Rectal smooth muscle tissue (tissue), 1 donor: ENCODE data around the gene HOXA10.
A peak's percentile ranks its signal among the peaks of the same experiment; 100 is the strongest.

Experiments used
- H3K27ac ChIP-seq: one replicate; pipeline ENCODE4 v1.7.0; 2013; ENCODE audit warnings: low read depth, low read length, inconsistent platforms
- H3K27me3 ChIP-seq: one replicate; pipeline ENCODE4 v1.7.0; 2013; ENCODE audit warnings: low read length; ENCODE audit not compliant: control insufficient read depth, insufficient read depth
- H3K36me3 ChIP-seq: one replicate; pipeline ENCODE4 v1.7.0; 2013; ENCODE audit warnings: low read length; ENCODE audit not compliant: control insufficient read depth, insufficient read depth
- H3K4me1 ChIP-seq: one replicate; pipeline ENCODE4 v1.7.0; 2013; ENCODE audit warnings: low read length; ENCODE audit not compliant: control insufficient read depth, insufficient read depth
- H3K4me3 ChIP-seq: one replicate; pipeline ENCODE4 v1.7.0; 2013; ENCODE audit warnings: low read length
- H3K9ac ChIP-seq: one replicate; pipeline ENCODE4 v1.7.0; 2013; ENCODE audit warnings: low read length

The HOXA10 gene

GRCh38 chr7:27173956-27174873, at the start of gene HOXA10:
Gene HOXA10 (minus strand): TSS chr7:27174320. CDS start chr7:27174306, 14 bp downstream.
- peak within 1 kb of the TSS; percentile 96 for H3K27ac ChIP-seq
- peaks cover 5% of the 10 kb centered on the region for H3K4me1 ChIP-seq

GRCh38 chr7:27221201-27221797, 47.2 kb upstream of the HOXA10 start:
- Histone ChIP-seq H3K9ac (no peak overlapping the region), H3K27ac (no peak overlapping the region), H3K4me3 (no peak overlapping the region), H3K27me3 (peaks cover 16% of the 10 kb centered on the region), H3K4me1 (no peaks in the 10 kb centered on the region), H3K36me3 (no peaks in the 10 kb centered on the region)

More at GRCh38 chr7:27173956-27174873, at the start of gene HOXA10:
- peaks cover 6% of the 10 kb centered on the region for H3K27me3 ChIP-seq
- peak within 1 kb of the TSS; percentile 81 for H3K9ac ChIP-seq
- H3K36me3 ChIP-seq, result no peaks in the 10 kb centered on the region
- peak within 1 kb of the TSS; percentile 78 for H3K4me3 ChIP-seq

DNA sequence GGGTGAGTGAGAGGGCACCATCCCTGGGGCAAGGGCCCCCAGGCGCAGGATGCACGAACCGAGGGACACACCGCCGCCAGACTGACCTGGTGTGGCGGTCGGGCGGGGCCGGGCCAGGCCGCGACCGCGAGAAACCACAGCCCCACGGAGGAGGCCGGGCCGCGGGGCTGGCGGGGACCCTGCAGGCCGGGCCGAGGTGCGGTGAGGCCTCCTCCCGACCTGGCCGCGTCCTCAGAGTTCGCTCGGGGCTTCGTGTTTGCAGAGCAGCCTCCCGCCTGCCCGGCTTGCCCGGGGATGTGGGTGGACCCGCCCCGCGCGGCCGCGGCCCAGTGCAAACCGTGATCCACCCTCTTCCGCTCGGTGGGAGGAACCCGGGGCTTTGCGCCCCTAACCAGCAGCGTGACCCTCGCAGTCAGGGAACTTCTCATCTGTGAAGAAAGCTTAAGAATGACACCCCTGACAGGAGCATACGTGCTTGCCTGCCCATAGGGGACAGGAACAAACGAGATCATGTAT, 46.4 kb upstream of the HOXA10 start:
- H3K9ac ChIP-seq, result no peak overlapping the region
- H3K27me3 ChIP-seq, result peaks cover 11% of the 10 kb centered on the region
- H3K4me1 ChIP-seq, result no peaks in the 10 kb centered on the region
- no peak overlapping the region for H3K27ac ChIP-seq
- H3K4me3 ChIP-seq, result no peak overlapping the region
- H3K36me3 ChIP-seq, result no peaks in the 10 kb centered on the region

DNA sequence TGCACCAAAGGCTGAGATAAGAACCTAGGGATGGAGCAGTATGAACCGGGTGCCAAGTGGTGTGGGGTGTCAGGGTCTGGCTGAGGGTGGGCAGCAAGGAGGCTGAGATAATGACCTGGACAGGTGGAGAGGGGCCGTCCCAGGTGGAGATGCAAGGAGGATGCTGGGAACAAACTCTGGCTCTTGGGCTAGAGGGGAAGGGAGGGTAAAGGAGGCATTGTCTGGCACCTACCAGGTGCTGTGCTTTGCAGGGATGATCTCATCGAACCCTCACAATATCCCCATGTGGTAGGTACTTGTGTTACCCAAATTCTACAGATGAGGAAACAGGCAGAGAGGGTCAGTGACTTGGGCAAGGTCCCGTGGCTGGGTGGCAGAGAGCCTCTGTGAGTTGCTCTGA, 45.7 kb upstream of the HOXA10 start:
- Histone ChIP-seq H3K36me3 (no peaks in the 10 kb centered on the region), H3K4me3 (no peak overlapping the region), H3K27ac (no peak overlapping the region), H3K27me3 (peaks cover 5% of the 10 kb centered on the region), H3K4me1 (no peaks in the 10 kb centered on the region), H3K9ac (no peak overlapping the region)

- H3K27ac ChIP-seq, result no peak overlapping the region
- no peaks in the 10 kb centered on the region for H3K36me3 ChIP-seq
- no peaks in the 10 kb centered on the region for H3K4me1 ChIP-seq
- no peak overlapping the region for H3K4me3 ChIP-seq
- peaks cover 16% of the 10 kb centered on the region for H3K27me3 ChIP-seq
- no peak overlapping the region for H3K9ac ChIP-seq
Observed at GRCh38 chr7:27217951-27218350, 43.8 kb upstream of the HOXA10 start.

- Histone ChIP-seq H3K36me3 (no peaks in the 10 kb centered on the region), H3K27me3 (peaks cover 19% of the 10 kb centered on the region), H3K4me3 (no peak overlapping the region), H3K27ac (no peak overlapping the region), H3K4me1 (no peaks in the 10 kb centered on the region), H3K9ac (no peak overlapping the region)
Observed at GRCh38 chr7:27215356-27215755, 41.2 kb upstream of the HOXA10 start.

DNA sequence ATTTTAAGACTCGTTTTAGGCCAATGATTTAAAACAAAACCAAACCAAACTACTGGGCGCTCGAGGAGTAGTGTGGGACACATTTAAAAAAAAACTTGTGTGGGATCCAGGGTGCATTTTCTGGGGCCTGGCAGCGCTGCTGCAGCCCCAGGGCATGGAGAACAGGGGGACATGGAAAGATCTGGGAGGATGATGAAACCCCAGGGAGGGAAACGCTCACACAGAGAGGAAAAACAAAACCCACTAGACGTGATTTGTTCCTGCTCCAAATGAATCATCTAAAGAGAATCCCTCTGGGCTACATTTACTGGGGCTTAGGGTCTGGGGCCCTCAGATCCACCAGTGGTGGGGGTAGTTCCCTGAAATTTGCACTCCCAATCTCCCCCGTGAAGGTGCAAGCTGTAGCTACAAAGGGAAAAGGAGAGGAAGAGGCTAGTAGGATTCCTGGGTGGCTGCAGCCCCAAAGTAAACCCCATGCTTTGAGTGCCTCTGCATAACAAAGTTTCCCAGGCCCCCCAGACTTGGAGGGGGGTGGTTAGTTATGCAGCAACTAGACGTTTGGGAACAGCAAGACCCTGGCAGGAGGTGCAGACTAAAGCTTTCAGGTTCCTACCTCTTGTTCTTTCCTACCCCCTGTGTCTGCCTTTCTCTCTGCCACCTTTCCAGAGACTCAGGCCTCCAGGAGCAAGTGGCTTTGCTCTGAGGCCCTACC, 40.3 kb upstream of the HOXA10 start:
- H3K27me3 ChIP-seq, result peaks cover 14% of the 10 kb centered on the region
- H3K36me3 ChIP-seq, result no peaks in the 10 kb centered on the region
- no peak overlapping the region for H3K4me3 ChIP-seq
- H3K9ac ChIP-seq, result no peak overlapping the region
- no peak overlapping the region for H3K27ac ChIP-seq
- H3K4me1 ChIP-seq, result no peaks in the 10 kb centered on the region

GRCh38 chr7:27213433-27214238, 39.5 kb upstream of the HOXA10 start:
- Histone ChIP-seq H3K36me3 (no peaks in the 10 kb centered on the region), H3K4me3 (no peak overlapping the region), H3K27ac (no peak overlapping the region), H3K9ac (no peak overlapping the region), H3K27me3 (peaks cover 14% of the 10 kb centered on the region), H3K4me1 (no peaks in the 10 kb centered on the region)

- Histone ChIP-seq H3K27ac (no peak overlapping the region), H3K9ac (no peak overlapping the region), H3K27me3 (peaks cover 14% of the 10 kb centered on the region), H3K4me1 (no peaks in the 10 kb centered on the region), H3K36me3 (no peaks in the 10 kb centered on the region), H3K4me3 (no peak overlapping the region)
Observed at GRCh38 chr7:27212497-27213432, 38.6 kb upstream of the HOXA10 start.

- H3K9ac ChIP-seq, result no peak overlapping the region
- H3K4me1 ChIP-seq, result no peaks in the 10 kb centered on the region
- peaks cover 19% of the 10 kb centered on the region for H3K27me3 ChIP-seq
- H3K27ac ChIP-seq, result no peak overlapping the region
- H3K36me3 ChIP-seq, result no peaks in the 10 kb centered on the region
- no peak overlapping the region for H3K4me3 ChIP-seq
Observed at GRCh38 chr7:27211764-27212204, 37.7 kb upstream of the HOXA10 start.

DNA sequence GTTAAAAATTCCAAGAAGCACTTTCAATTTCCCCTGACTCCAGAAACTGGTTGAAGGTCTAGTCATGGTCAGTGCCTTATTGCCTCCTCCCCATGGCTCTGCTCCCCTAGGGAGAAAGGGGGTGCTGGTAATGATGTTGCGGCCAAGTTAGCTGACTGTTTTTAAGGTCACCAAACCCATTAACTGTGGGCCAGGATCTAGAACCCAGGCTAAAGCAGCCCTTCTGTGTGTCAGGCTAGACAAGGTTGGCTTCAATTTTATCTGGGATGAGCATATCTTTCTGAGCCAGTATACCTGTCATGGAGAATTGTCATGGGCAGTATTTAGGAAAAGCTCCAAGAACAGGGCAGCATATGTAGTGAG, 36.9 kb upstream of the HOXA10 start:
- no peak overlapping the region for H3K9ac ChIP-seq
- H3K4me1 ChIP-seq, result no peaks in the 10 kb centered on the region
- no peak overlapping the region for H3K27ac ChIP-seq
- H3K4me3 ChIP-seq, result no peak overlapping the region
- H3K36me3 ChIP-seq, result no peaks in the 10 kb centered on the region
- peaks cover 19% of the 10 kb centered on the region for H3K27me3 ChIP-seq
